H54 (cell line): ENCODE results near the gene NFATC2.
"Not testable (repeated sequence)": the region's sequence is repeated elsewhere in the genome, so short reads cannot be mapped to it uniquely, and the experiment has no call there.

Source experiments
- DNase-seq: peaks from one replicate; pipeline ENCODE4 v3.0.0; 2011; ENCODE audit warnings: low spot score, mixed read lengths; ENCODE audit not compliant: insufficient read length
- FAIRE-seq: peaks from 3 replicates; lab custom pipeline; 2011; peaks lifted over from hg19 to GRCh38; lab: Jason Lieb, UNC
- POLR2A ChIP-seq: IDR thresholded peaks from 2 replicates; pipeline ENCODE4 v1.6.1; 2011; ENCODE audit warnings: low read depth, mild to moderate bottlenecking, low read length

The NFATC2 gene

DNA sequence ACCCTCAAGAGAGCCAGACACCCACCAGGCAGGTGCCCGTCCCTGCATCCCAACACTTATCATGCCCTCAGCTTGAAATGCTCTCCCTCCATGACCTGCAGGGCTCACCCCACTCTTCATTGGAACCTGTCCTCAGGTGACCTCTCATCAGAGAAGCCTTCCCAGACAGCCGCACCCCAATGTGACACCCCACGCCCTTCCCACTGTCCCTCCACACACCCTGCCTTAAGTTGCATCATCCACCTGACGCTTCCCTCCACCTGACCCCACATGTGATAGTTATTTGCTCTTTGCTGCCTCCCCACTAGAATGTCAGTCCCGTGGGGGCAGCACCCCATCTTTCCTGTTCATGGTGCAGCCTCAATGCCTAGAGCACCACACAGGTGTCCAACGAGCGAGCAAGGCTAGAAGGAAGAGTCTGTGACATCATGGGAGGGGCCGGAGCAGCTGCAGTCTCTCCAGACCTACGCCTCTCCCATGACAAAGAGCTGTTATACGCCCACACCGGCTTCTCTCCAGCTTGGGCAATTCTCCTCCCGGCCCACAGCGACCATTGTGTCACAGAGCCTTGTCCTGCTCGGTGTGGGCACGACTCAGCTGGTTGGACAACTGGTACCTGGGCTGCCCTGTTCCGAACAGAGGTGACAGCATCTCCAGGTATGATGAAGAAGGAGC, 58.2 kb downstream of the NFATC2 start:
- no peak for FAIRE-seq
- DNase-seq: no peak
- no peak for TF ChIP-seq POLR2A

- DNase-seq (no peak), FAIRE-seq (no peak)
- TF ChIP-seq POLR2A: no peak
Measured at GRCh38 chr20:51482836-51483473, 59.6 kb downstream of the NFATC2 start.

GRCh38 chr20:51481341-51481914, 61.1 kb downstream of the NFATC2 start:
- TF ChIP-seq POLR2A: no peak
- no peak for FAIRE-seq
- no peak for DNase-seq

GRCh38 chr20:51480507-51481270, 61.8 kb downstream of the NFATC2 start:
- FAIRE-seq: no peak
- TF ChIP-seq POLR2A: no peak
- DNase-seq: no peak

DNA sequence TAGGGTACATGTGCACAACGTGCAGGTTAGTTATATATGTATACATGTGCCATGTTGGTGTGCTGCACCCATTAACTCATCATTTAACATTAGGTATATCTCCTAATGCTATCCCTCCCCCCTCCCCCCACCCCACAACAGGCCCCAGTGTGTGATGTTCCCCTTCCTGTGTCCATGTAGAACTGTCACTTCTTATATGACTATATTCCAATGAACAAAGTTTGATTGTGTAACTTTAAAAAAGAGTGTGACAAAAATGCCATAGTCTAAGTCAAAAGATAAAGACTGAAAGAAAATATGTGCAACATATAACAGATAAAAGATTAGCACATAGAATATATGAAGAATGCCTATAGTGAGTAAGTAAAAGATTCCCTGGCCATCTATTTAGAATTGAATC, 66.4 kb downstream of the NFATC2 start:
- DNase-seq, FAIRE-seq: not testable (repeated sequence)

GRCh38 chr20:51473771-51474170, 68.7 kb downstream of the NFATC2 start:
- DNase-seq (no peak), FAIRE-seq (no peak)
- TF ChIP-seq POLR2A: no peak

- no peak for TF ChIP-seq POLR2A
- FAIRE-seq (no peak), DNase-seq (no peak)
Measured at GRCh38 chr20:51473256-51473655, 69.3 kb downstream of the NFATC2 start.

DNA sequence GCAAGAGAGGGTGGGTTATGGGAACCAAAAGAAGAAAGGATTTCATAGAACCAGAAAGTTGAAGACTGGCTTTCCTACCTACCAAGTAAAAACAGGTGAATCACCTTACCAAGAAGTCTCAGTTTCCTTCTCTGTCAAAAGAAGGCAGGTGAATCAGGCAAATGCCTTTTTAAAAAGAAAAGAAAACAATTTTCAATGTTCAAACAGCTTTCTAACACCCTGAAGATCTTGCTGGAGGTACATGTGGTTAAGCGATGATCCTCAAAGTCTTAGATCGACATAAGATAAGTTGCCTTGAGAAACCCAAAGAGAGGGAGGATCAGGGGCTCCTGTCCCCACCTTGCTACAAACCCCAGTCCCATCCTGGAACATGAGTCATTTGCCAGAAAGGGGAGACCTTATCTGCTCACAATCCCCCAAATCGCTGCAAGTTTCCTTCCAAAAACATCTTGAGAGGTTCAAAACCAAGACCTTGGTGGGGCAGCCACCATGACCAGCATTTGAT, 71.6 kb downstream of the NFATC2 start:
- FAIRE-seq: no peak
- TF ChIP-seq POLR2A: no peak
- DNase-seq: no peak

DNA sequence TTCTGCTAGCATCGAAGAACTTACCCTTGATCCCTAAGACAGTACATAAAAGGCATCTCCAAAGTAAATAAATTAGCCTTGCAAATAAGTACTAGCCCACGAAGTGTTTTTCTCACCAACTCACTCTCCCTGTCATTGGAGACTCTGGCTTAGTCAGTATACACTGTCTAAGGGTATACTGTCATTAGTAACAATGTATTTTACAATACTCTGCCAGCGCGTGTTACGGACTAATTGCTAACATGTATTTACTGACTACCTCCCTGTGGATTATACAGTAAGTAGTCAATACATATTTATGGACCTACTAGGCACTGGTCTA, 72.1 kb downstream of the NFATC2 start:
- DNase-seq (no peak), FAIRE-seq (no peak)
- TF ChIP-seq POLR2A: no peak

GRCh38 chr20:51469578-51470498, 72.7 kb downstream of the NFATC2 start:
- TF ChIP-seq POLR2A: no peak
- FAIRE-seq (no peak), DNase-seq (no peak)

GRCh38 chr20:51469046-51469445, 73.5 kb downstream of the NFATC2 start:
- no peak for DNase-seq
- FAIRE-seq: no peak
- TF ChIP-seq POLR2A: no peak

DNA sequence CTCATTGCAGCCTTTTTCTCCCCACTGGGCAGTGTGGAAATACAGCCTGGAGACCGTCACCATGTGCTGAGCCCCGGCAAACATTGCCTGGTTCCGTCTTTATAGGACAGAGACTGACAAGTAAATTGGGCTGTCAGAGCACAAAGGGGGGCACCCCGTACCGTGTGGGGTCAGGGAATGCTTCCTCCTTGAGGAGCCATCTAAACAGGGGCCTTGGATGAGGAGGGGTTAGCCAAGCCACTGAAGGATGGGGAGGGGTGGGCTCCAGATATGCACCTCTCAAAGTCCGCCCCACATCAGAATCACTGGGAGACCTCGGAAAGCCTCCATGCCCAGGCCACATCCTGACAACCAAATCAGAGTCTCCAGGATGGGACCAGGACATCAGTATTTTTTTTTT, 73.9 kb downstream of the NFATC2 start:
- no peak for FAIRE-seq
- TF ChIP-seq POLR2A: no peak
- no peak for DNase-seq

GRCh38 chr20:51467956-51468626, 74.4 kb downstream of the NFATC2 start:
- no peak for TF ChIP-seq POLR2A
- no peak for DNase-seq
- no peak for FAIRE-seq

DNA sequence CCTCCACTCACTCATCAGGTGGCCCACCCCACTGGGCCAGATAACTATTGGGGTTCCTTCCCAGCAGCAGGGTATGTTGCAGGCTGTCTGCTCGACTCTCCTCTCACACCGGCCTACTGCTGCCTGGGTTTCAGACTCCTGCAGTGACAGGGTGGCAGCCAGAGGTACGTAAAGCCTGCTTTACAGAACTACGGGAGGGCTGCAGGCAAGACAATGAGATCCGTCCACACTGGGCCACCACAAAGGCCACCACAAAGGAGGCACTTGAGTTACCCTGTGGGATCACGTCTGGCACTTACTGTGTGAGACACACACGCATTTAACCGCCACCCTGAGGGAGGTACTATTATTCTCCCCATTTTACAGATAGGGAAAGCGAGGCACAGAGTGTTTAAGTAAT, 78.5 kb downstream of the NFATC2 start:
- FAIRE-seq (no peak), DNase-seq (no peak)
- TF ChIP-seq POLR2A: no peak
